Dendritic cell treated with granulocyte-macrophage colony-stimulating factor and Interleukin-4, amounts not matched to agents 40 ng/mL and 50 ng/mL, for 4 days (primary cell): ENCODE data around the gene TANC1.

Experiments used
- H3K27ac Mint-ChIP-seq: one replicate; pipeline ENCODE4 v1.8.0; 2022; ENCODE audit warnings: mild to moderate bottlenecking, mixed read lengths
- H3K27me3 Mint-ChIP-seq: one replicate; pipeline ENCODE4 v1.8.0; 2022; ENCODE audit warnings: mild to moderate bottlenecking, mixed read lengths
- H3K36me3 Mint-ChIP-seq: one replicate; pipeline ENCODE4 v1.8.0; 2022; ENCODE audit warnings: low read depth, mixed read lengths
- H3K4me1 Mint-ChIP-seq: one replicate; pipeline ENCODE4 v1.8.0; 2022; ENCODE audit warnings: low read depth, mixed read lengths
- H3K4me3 Mint-ChIP-seq: one replicate; pipeline ENCODE4 v1.8.0; 2022; ENCODE audit warnings: mild to moderate bottlenecking, moderate library complexity, mixed read lengths
- H3K9me3 Mint-ChIP-seq: one replicate; pipeline ENCODE4 v1.8.0; 2022; ENCODE audit warnings: mixed read lengths
- intact Hi-C: fragments of 100-400 bp; cut with micrococcal nuclease; formaldehyde crosslinking; loops from one replicate; pipeline ENCODE4 v1.15.0; 2022

TANC1 gene

GRCh38 chr2:159076241-159076640 is 107.8 kb downstream of the TANC1 start:
- no peak overlapping the region for H3K4me3 Mint-ChIP-seq

GRCh38 chr2:159077869-159078268 is 109.4 kb downstream of the TANC1 start:
- intact Hi-C loops, result no loop called here
- Mint-ChIP-seq H3K4me1 (no peaks in the 10 kb centered on the region), H3K27ac (no peak overlapping the region), H3K27me3 (no peaks in the 10 kb centered on the region), H3K36me3 (no peaks in the 10 kb centered on the region), H3K9me3 (no peaks in the 10 kb centered on the region), H3K4me3 (no peak overlapping the region)

More at GRCh38 chr2:159076241-159076640, 107.8 kb downstream of the TANC1 start:
- no peak overlapping the region for H3K27ac Mint-ChIP-seq
- intact Hi-C loops, result no loop called here
- no peaks in the 10 kb centered on the region for H3K4me1 Mint-ChIP-seq
- no peaks in the 10 kb centered on the region for H3K9me3 Mint-ChIP-seq
- H3K36me3 Mint-ChIP-seq, result no peaks in the 10 kb centered on the region
- H3K27me3 Mint-ChIP-seq, result no peaks in the 10 kb centered on the region

GRCh38 chr2:159078443-159078842 is 110.0 kb downstream of the TANC1 start:
- no peak overlapping the region for H3K27ac Mint-ChIP-seq
- H3K4me3 Mint-ChIP-seq, result no peak overlapping the region
- intact Hi-C loops, result no loop called here
- no peaks in the 10 kb centered on the region for H3K36me3 Mint-ChIP-seq
- H3K27me3 Mint-ChIP-seq, result no peaks in the 10 kb centered on the region
- no peaks in the 10 kb centered on the region for H3K4me1 Mint-ChIP-seq
- H3K9me3 Mint-ChIP-seq, result no peaks in the 10 kb centered on the region

- H3K27me3 Mint-ChIP-seq, result no peaks in the 10 kb centered on the region
- no peaks in the 10 kb centered on the region for H3K9me3 Mint-ChIP-seq
- H3K27ac Mint-ChIP-seq, result no peak overlapping the region
- intact Hi-C loops, result no loop called here
- H3K36me3 Mint-ChIP-seq, result no peaks in the 10 kb centered on the region
- no peaks in the 10 kb centered on the region for H3K4me1 Mint-ChIP-seq
- no peak overlapping the region for H3K4me3 Mint-ChIP-seq
Measured at GRCh38 chr2:159080641-159081040, 112.2 kb downstream of the TANC1 start.

- no peaks in the 10 kb centered on the region for H3K27me3 Mint-ChIP-seq
- intact Hi-C loops, result no loop called here
- H3K4me3 Mint-ChIP-seq, result no peak overlapping the region
- no peaks in the 10 kb centered on the region for H3K36me3 Mint-ChIP-seq
- no peaks in the 10 kb centered on the region for H3K9me3 Mint-ChIP-seq
- no peak overlapping the region for H3K27ac Mint-ChIP-seq
- H3K4me1 Mint-ChIP-seq, result no peaks in the 10 kb centered on the region
Measured at GRCh38 chr2:159082119-159082518, 113.7 kb downstream of the TANC1 start.

GRCh38 chr2:159084384-159085370 is 116.2 kb downstream of the TANC1 start:
- intact Hi-C loops, result no loop called here
- no peaks in the 10 kb centered on the region for H3K36me3 Mint-ChIP-seq
- no peak overlapping the region for H3K4me3 Mint-ChIP-seq
- no peaks in the 10 kb centered on the region for H3K27me3 Mint-ChIP-seq
- no peaks in the 10 kb centered on the region for H3K9me3 Mint-ChIP-seq
- H3K27ac Mint-ChIP-seq, result no peak overlapping the region
- H3K4me1 Mint-ChIP-seq, result peaks cover 9% of the 10 kb centered on the region

GRCh38 chr2:159086342-159086741 is 117.9 kb downstream of the TANC1 start:
- no peak overlapping the region for H3K4me3 Mint-ChIP-seq
- no peaks in the 10 kb centered on the region for H3K9me3 Mint-ChIP-seq
- H3K4me1 Mint-ChIP-seq, result peaks cover 17% of the 10 kb centered on the region
- H3K27ac Mint-ChIP-seq, result no peak overlapping the region
- no peaks in the 10 kb centered on the region for H3K27me3 Mint-ChIP-seq
- intact Hi-C loops, result no loop called here
- no peaks in the 10 kb centered on the region for H3K36me3 Mint-ChIP-seq

GRCh38 chr2:159086826-159087225 is 118.4 kb downstream of the TANC1 start:
- Mint-ChIP-seq H3K4me3 (no peak overlapping the region), H3K36me3 (no peaks in the 10 kb centered on the region), H3K27me3 (no peaks in the 10 kb centered on the region), H3K9me3 (no peaks in the 10 kb centered on the region), H3K27ac (no peak overlapping the region), H3K4me1 (peaks cover 22% of the 10 kb centered on the region)
- intact Hi-C loops, result no loop called here

GRCh38 chr2:159088906-159089305 is 120.5 kb downstream of the TANC1 start:
- no peak overlapping the region for H3K4me3 Mint-ChIP-seq
- intact Hi-C loops, result no loop called here
- H3K4me1 Mint-ChIP-seq, result peaks cover 28% of the 10 kb centered on the region
- no peak overlapping the region for H3K27ac Mint-ChIP-seq
- no peaks in the 10 kb centered on the region for H3K9me3 Mint-ChIP-seq
- no peaks in the 10 kb centered on the region for H3K36me3 Mint-ChIP-seq
- H3K27me3 Mint-ChIP-seq, result no peaks in the 10 kb centered on the region

GRCh38 chr2:159089543-159089942 is 121.1 kb downstream of the TANC1 start:
- H3K27ac Mint-ChIP-seq, result no peak overlapping the region
- intact Hi-C loops, result no loop called here
- H3K9me3 Mint-ChIP-seq, result no peaks in the 10 kb centered on the region
- no peak overlapping the region for H3K4me3 Mint-ChIP-seq
- no peaks in the 10 kb centered on the region for H3K36me3 Mint-ChIP-seq
- no peaks in the 10 kb centered on the region for H3K27me3 Mint-ChIP-seq
- peaks cover 28% of the 10 kb centered on the region for H3K4me1 Mint-ChIP-seq

- Mint-ChIP-seq H3K27ac (no peak overlapping the region), H3K9me3 (peaks cover 4% of the 10 kb centered on the region), H3K36me3 (no peaks in the 10 kb centered on the region), H3K4me1 (peaks cover 28% of the 10 kb centered on the region), H3K27me3 (no peaks in the 10 kb centered on the region), H3K4me3 (no peak overlapping the region)
- intact Hi-C loops, result no loop called here
Measured at GRCh38 chr2:159090514-159091201, 122.2 kb downstream of the TANC1 start.

- Mint-ChIP-seq H3K27ac (no peak overlapping the region), H3K4me3 (no peak overlapping the region), H3K4me1 (peaks cover 28% of the 10 kb centered on the region), H3K36me3 (no peaks in the 10 kb centered on the region), H3K27me3 (no peaks in the 10 kb centered on the region), H3K9me3 (peaks cover 11% of the 10 kb centered on the region)
- intact Hi-C loops, result no loop called here
Measured at GRCh38 chr2:159091381-159091780, 122.9 kb downstream of the TANC1 start.

- peaks cover 28% of the 10 kb centered on the region for H3K4me1 Mint-ChIP-seq
- intact Hi-C loops, result no loop called here
- H3K4me3 Mint-ChIP-seq, result no peak overlapping the region
- no peaks in the 10 kb centered on the region for H3K36me3 Mint-ChIP-seq
- H3K9me3 Mint-ChIP-seq, result peaks cover 17% of the 10 kb centered on the region
- H3K27me3 Mint-ChIP-seq, result no peaks in the 10 kb centered on the region
- H3K27ac Mint-ChIP-seq, result no peak overlapping the region
Measured at GRCh38 chr2:159091976-159092375, 123.5 kb downstream of the TANC1 start.

GRCh38 chr2:159093497-159093896 is 125.1 kb downstream of the TANC1 start:
- H3K4me1 Mint-ChIP-seq, result peaks cover 28% of the 10 kb centered on the region

More at GRCh38 chr2:159093497-159093896, 125.1 kb downstream of the TANC1 start:
- Mint-ChIP-seq H3K27me3 (no peaks in the 10 kb centered on the region), H3K9me3 (peaks cover 21% of the 10 kb centered on the region), H3K4me3 (no peak overlapping the region), H3K36me3 (no peaks in the 10 kb centered on the region), H3K27ac (no peak overlapping the region)
- intact Hi-C loops, result no loop called here
